ENCODE results near the gene ZFAND2A.
A peak's percentile ranks its signal among the peaks of the same experiment; 100 is the strongest.

ZFAND2A gene

GRCh38 chr7:1130021-1130990, 29.7 kb downstream of the ZFAND2A start:
- H3K4me3 ChIP-seq (replicated peaks in 1 of 2; ENCODE audit: low read depth in 2 of 2, low read length in 2 of 2), result no peak overlapping the region
- no peak for TF ChIP-seq CTCF (IDR thresholded peaks at IDR 0.05; ENCODE audit: low read depth, low read length)
- no peak for DNase-seq (ENCODE audit: low read depth in 2 of 2)

GRCh38 chr7:1129431-1129830, 30.6 kb downstream of the ZFAND2A start:
- no peak for TF ChIP-seq CTCF (IDR thresholded peaks at IDR 0.05; ENCODE audit: low read depth, low read length)
- DNase-seq (ENCODE audit: low read depth in 2 of 2), result no peak
- no peak overlapping the region for H3K4me3 ChIP-seq (replicated peaks in 1 of 2; ENCODE audit: low read depth in 2 of 2, low read length in 2 of 2)

GRCh38 chr7:1127001-1127400, 33.0 kb downstream of the ZFAND2A start:
- TF ChIP-seq CTCF (IDR thresholded peaks at IDR 0.05; ENCODE audit: low read depth, low read length), result no peak
- DNase-seq (ENCODE audit: low read depth in 2 of 2), result no peak
- no peak overlapping the region for H3K4me3 ChIP-seq (replicated peaks in 1 of 2; ENCODE audit: low read depth in 2 of 2, low read length in 2 of 2)

- no peak for TF ChIP-seq CTCF (IDR thresholded peaks at IDR 0.05; ENCODE audit: low read depth, low read length)
- H3K4me3 ChIP-seq (replicated peaks in 1 of 2; ENCODE audit: low read depth in 2 of 2, low read length in 2 of 2), result no peak overlapping the region
- no peak for DNase-seq (ENCODE audit: low read depth in 2 of 2)
Measured at GRCh38 chr7:1125603-1125969, 34.4 kb downstream of the ZFAND2A start.

GRCh38 chr7:1124816-1125602, 35.0 kb downstream of the ZFAND2A start:
- TF ChIP-seq CTCF (IDR thresholded peaks at IDR 0.05; ENCODE audit: low read depth, low read length), result no peak
- peak; percentile 15 to 41 for DNase-seq (ENCODE audit: low read depth in 2 of 2)
- peak overlapping the region in 1 of 2 donors; percentile 30 for H3K4me3 ChIP-seq (replicated peaks in 1 of 2; ENCODE audit: low read depth in 2 of 2, low read length in 2 of 2)

GRCh38 chr7:1124164-1124563, 35.8 kb downstream of the ZFAND2A start:
- peak overlapping the region in 1 of 2 donors; percentile 43 for H3K4me3 ChIP-seq (replicated peaks in 1 of 2; ENCODE audit: low read depth in 2 of 2, low read length in 2 of 2)
- DNase-seq (ENCODE audit: low read depth in 2 of 2), result no peak
- TF ChIP-seq CTCF (IDR thresholded peaks at IDR 0.05; ENCODE audit: low read depth, low read length), result no peak

Data from cardiac fibroblast (primary cell).